Measurements from ENCODE around the gene SRA1.

The SRA1 gene

GRCh38 chr5:140574165-140574564 is 16.9 kb upstream of the SRA1 start (continued):
- TF ChIP-seq ZEB2 (tag by site-specific recombination; IDR thresholded peaks at IDR 0.05) (no peak), ZNF48 (tag by site-specific recombination; IDR thresholded peaks at IDR 0.05) (no peak), ZNF521 (tag by site-specific recombination; IDR thresholded peaks at IDR 0.05) (no peak)

GRCh38 chr5:140573683-140574082 is 16.4 kb upstream of the SRA1 start:
- Histone ChIP-seq H3K27ac (ENCODE audit: extremely low read depth, low read depth, low read length) (no peak overlapping the region), H3K4me1 (ENCODE audit: control insufficient read depth, insufficient read depth, low read length) (no peaks in the 10 kb centered on the region), H3K4me3 (ENCODE audit: low read depth, low read length) (no peak overlapping the region), H3K9me3 (ENCODE audit: control insufficient read depth, insufficient read depth, low read depth, low read length) (no peaks in the 10 kb centered on the region), H3K36me3 (ENCODE audit: control insufficient read depth in 2 of 2, insufficient read depth in 1 of 2, low read length in 2 of 2) (peaks cover 0 to 1% of the 10 kb centered on the region in 2 experiments; a peak in 1 of 3 replicates)
- POLR2A ChIA-PET = interaction anchor here (0.6 kb wide), 1 partner anchor 143 kb away, joined by 3 read pairs; no protein-coding TSS in a partner anchor
- CTCF ChIA-PET = interaction anchor here (0.6 to 1.1 kb wide), 4 partner anchors 9 to 1037 kb away, joined by 3 to 5 read pairs (median 4); no protein-coding TSS in a partner anchor
- TF ChIP-seq ZNF76 (tag by site-specific recombination; IDR thresholded peaks at IDR 0.05; ENCODE audit: borderline replicate concordance, low read depth) (no peak), ZNF510 (tag by site-specific recombination; IDR thresholded peaks at IDR 0.05; ENCODE audit: insufficient replicate concordance) (no peak), ZNF175 (tag by site-specific recombination; IDR thresholded peaks at IDR 0.05) (no peak), ZNF112 (tag by site-specific recombination; IDR thresholded peaks at IDR 0.05) (no peak), GLIS1 (tag by site-specific recombination; IDR thresholded peaks at IDR 0.05) (no peak), MYNN (tag by site-specific recombination; IDR thresholded peaks at IDR 0.05; ENCODE audit: borderline replicate concordance) (no peak), ZNF560 (tag by site-specific recombination; IDR thresholded peaks at IDR 0.05; ENCODE audit: borderline replicate concordance) (no peak), ZNF777 (tag by site-specific recombination; IDR thresholded peaks at IDR 0.05; ENCODE audit: borderline replicate concordance) (no peak), ZNF324 (tag by site-specific recombination; IDR thresholded peaks at IDR 0.05) (no peak), FEZF1 (tag by site-specific recombination; IDR thresholded peaks at IDR 0.05) (no peak), PRDM10 (tag by site-specific recombination; IDR thresholded peaks at IDR 0.05) (no peak), ZNF692 (tag by site-specific recombination; IDR thresholded peaks at IDR 0.05) (no peak), ZNF184 (tag by site-specific recombination; IDR thresholded peaks at IDR 0.05) (no peak), ZNF624 (tag by site-specific recombination; IDR thresholded peaks at IDR 0.05) (no peak), ZNF530 (tag by site-specific recombination; IDR thresholded peaks at IDR 0.05; ENCODE audit: low read depth) (no peak)
- TF ChIP-seq, protein P1, sequence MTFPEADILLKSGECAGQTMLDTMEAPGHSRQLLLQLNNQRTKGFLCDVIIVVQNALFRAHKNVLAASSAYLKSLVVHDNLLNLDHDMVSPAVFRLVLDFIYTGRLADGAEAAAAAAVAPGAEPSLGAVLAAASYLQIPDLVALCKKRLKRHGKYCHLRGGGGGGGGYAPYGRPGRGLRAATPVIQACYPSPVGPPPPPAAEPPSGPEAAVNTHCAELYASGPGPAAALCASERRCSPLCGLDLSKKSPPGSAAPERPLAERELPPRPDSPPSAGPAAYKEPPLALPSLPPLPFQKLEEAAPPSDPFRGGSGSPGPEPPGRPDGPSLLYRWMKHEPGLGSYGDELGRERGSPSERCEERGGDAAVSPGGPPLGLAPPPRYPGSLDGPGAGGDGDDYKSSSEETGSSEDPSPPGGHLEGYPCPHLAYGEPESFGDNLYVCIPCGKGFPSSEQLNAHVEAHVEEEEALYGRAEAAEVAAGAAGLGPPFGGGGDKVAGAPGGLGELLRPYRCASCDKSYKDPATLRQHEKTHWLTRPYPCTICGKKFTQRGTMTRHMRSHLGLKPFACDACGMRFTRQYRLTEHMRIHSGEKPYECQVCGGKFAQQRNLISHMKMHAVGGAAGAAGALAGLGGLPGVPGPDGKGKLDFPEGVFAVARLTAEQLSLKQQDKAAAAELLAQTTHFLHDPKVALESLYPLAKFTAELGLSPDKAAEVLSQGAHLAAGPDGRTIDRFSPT (tag by site-specific recombination; IDR thresholded peaks at IDR 0.05) = no peak
- TF ChIP-seq, protein P2, sequence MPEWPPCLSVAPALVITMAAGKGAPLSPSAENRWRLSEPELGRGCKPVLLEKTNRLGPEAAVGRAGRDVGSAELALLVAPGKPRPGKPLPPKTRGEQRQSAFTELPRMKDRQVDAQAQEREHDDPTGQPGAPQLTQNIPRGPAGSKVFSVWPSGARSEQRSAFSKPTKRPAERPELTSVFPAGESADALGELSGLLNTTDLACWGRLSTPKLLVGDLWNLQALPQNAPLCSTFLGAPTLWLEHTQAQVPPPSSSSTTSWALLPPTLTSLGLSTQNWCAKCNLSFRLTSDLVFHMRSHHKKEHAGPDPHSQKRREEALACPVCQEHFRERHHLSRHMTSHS (tag by site-specific recombination; IDR thresholded peaks at IDR 0.05) = no peak
